GM21381 (cell line): ENCODE data around the gene NHLRC1.

ENCODE experiments used
- ATAC-seq: cut with Tn5 transposase; IDR thresholded peaks from one replicate; pipeline ENCODE4 v1.9.1; 2021; ENCODE audit warnings: mild to moderate bottlenecking, moderate library complexity; ENCODE audit not compliant: unreplicated experiment

NHLRC1 gene

GRCh38 chr6:18139935-18140621, 17.6 kb upstream of the NHLRC1 start:
- ATAC-seq, result no peak

GRCh38 chr6:18138906-18139305, 16.4 kb upstream of the NHLRC1 start:
- no peak for ATAC-seq

- no peak for ATAC-seq
These were observed 13.8 kb upstream of the NHLRC1 start for GRCh38 chr6:18136260-18136659.

GRCh38 chr6:18135171-18135570, 12.7 kb upstream of the NHLRC1 start:
- no peak for ATAC-seq

GRCh38 chr6:18132346-18132745, 9.9 kb upstream of the NHLRC1 start:
- no peak for ATAC-seq

- ATAC-seq, result no peak
These were observed 3.6 kb upstream of the NHLRC1 start for GRCh38 chr6:18126121-18126520.

GRCh38 chr6:18121580-18122127, 823 bp downstream of the NHLRC1 start:
- no peak for ATAC-seq

GRCh38 chr6:18119236-18119635, 3.2 kb downstream of the NHLRC1 start:
- ATAC-seq, result no peak

- ATAC-seq, result no peak
These were observed 4.1 kb downstream of the NHLRC1 start for GRCh38 chr6:18118330-18118729.

- ATAC-seq, result no peak
These were observed 5.3 kb downstream of the NHLRC1 start for GRCh38 chr6:18117136-18117535.

- no peak for ATAC-seq
These were observed 7.1 kb downstream of the NHLRC1 start for GRCh38 chr6:18115356-18115755.

GRCh38 chr6:18110162-18110561, 12.3 kb downstream of the NHLRC1 start:
- ATAC-seq, result no peak

GRCh38 chr6:18107061-18107460, 15.4 kb downstream of the NHLRC1 start:
- no peak for ATAC-seq

GRCh38 chr6:18102783-18103509, 19.5 kb downstream of the NHLRC1 start:
- no peak for ATAC-seq

GRCh38 chr6:18101873-18102272, 20.6 kb downstream of the NHLRC1 start:
- no peak for ATAC-seq

- ATAC-seq, result no peak
These were observed 21.2 kb downstream of the NHLRC1 start for GRCh38 chr6:18101271-18101670.

- ATAC-seq, result no peak
These were observed 22.2 kb downstream of the NHLRC1 start for GRCh38 chr6:18100296-18100695.

- no peak for ATAC-seq
These were observed 23.0 kb downstream of the NHLRC1 start for GRCh38 chr6:18099511-18099910.

GRCh38 chr6:18096423-18096822, 26.1 kb downstream of the NHLRC1 start:
- no peak for ATAC-seq

- ATAC-seq, result no peak
These were observed 31.1 kb downstream of the NHLRC1 start for GRCh38 chr6:18091382-18091781.

GRCh38 chr6:18090349-18090786, 32.1 kb downstream of the NHLRC1 start:
- no peak for ATAC-seq
